Panc1 (cell line): Measurements from ENCODE around the gene TMEM87B. TPM values are rescaled to one million over a fixed set of nuclear protein-coding genes. Genes with fewer than 3 reads are reported as not detected.
A peak's percentile ranks its signal among the peaks of the same experiment; 100 is the strongest.

Source experiments
- ATAC-seq: fragments of 200-7000 bp; cut with Tn5 transposase; 2 replicates; pipeline ENCODE4 v1.9.1; 2020; ENCODE audit warnings: mild to moderate bottlenecking, moderate library complexity
- BruUV-seq: library from RNA; stranded (reverse); fragments of 400-500 nt; replicated peaks from 2 replicates; lab custom pipeline; 2021; lab: Mats Ljungman, UMichigan
- CTCF ChIA-PET: fragments of 300-600 bp; sonication (Branson Sonifier 250); formaldehyde crosslinking; loops from one replicate; lab custom pipeline; 2022; ENCODE audit warnings: antibody characterized with exemption; lab: Charles Lee
- POLR2A ChIA-PET: fragments of 300-600 bp; sonication (Branson Sonifier 250); formaldehyde crosslinking; loops from one replicate; lab custom pipeline; 2022; ENCODE audit warnings: antibody characterized with exemption; lab: Charles Lee
- DNase-seq: peaks from one replicate; pipeline ENCODE4 v3.0.0-alpha.2; 2010; ENCODE audit warnings: low read depth, low spot score
- H3K27ac ChIP-seq: 2 replicates; pipeline ENCODE4 v1.5.1; 2011; ENCODE audit warnings: mild to moderate bottlenecking, low read length, inconsistent platforms
- H3K27me3 ChIP-seq: fragments of 200-500 bp; sonication (Bioruptor generic); 2 replicates; pipeline ENCODE4 v1.6.0; 2014; ENCODE audit warnings: low read length, inconsistent platforms; ENCODE audit not compliant: control insufficient read depth, insufficient read depth
- H3K36me3 ChIP-seq: fragments of 200-500 bp; sonication (Bioruptor generic); 2 replicates; pipeline ENCODE4 v1.5.1; 2014; ENCODE audit warnings: inconsistent platforms, mild to moderate bottlenecking, low read length, moderate library complexity; ENCODE audit not compliant: control insufficient read depth, insufficient read depth
- H3K4me1 ChIP-seq: 2 replicates; pipeline ENCODE4 v1.5.1; 2011; ENCODE audit warnings: inconsistent platforms, mild to moderate bottlenecking, low read length, moderate library complexity; ENCODE audit not compliant: control insufficient read depth, insufficient read depth
- H3K4me3 ChIP-seq, 2 experiments: 2 replicates each; pipeline ENCODE4 v1.5.1; 2011 to 2012; ENCODE audit warnings: low read depth in 2 of 2, low read length in 2 of 2, mild to moderate bottlenecking in 2 of 2, inconsistent platforms in 1 of 2, moderate library complexity in 1 of 2
- H3K9me3 ChIP-seq: fragments of 200-500 bp; sonication (Bioruptor generic); 2 replicates; pipeline ENCODE4 v1.5.1; 2014; ENCODE audit warnings: low read depth, mild to moderate bottlenecking, inconsistent platforms, low read length, moderate library complexity; ENCODE audit not compliant: control insufficient read depth, insufficient read depth
- CTCF ChIP-seq: fragments of 450-650 bp; IDR thresholded peaks from 2 replicates; pipeline ENCODE4 v1.5.1; 2017; ENCODE audit warnings: mild to moderate bottlenecking
- POLR2AphosphoS5 ChIP-seq: IDR thresholded peaks from 2 replicates; pipeline ENCODE4 v1.6.1; 2012; ENCODE audit warnings: mild to moderate bottlenecking, low read depth, low read length, moderate library complexity
- REST ChIP-seq, 2 experiments: IDR thresholded peaks; 2 replicates each; pipeline ENCODE4 v1.6.1; 2011 to 2012; ENCODE audit warnings: low read depth in 2 of 2, control low read depth in 1 of 2, low read length in 1 of 2, mild to moderate bottlenecking in 1 of 2, moderate library complexity in 1 of 2; ENCODE audit not compliant: insufficient read depth in 1 of 2
- SIN3A ChIP-seq: IDR thresholded peaks from 2 replicates; pipeline ENCODE4 v1.6.1; 2012; ENCODE audit warnings: low read depth, mild to moderate bottlenecking, low read length, moderate library complexity, borderline replicate concordance; ENCODE audit not compliant: insufficient read depth
- TCF7L2 ChIP-seq: IDR thresholded peaks from 2 replicates; pipeline ENCODE4 v1.6.1; 2011; ENCODE audit warnings: mild to moderate bottlenecking, low read depth, low read length, inconsistent platforms
- in situ Hi-C: cut with HindIII; loops from 2 replicates; pipeline ENCODE4 v1.10.0; 2016; ENCODE audit warnings: low sequenced_read_pairs, low pct_unique_long_range_greater_than_20kb
- intact Hi-C: fragments of 100-400 bp; cut with micrococcal nuclease; formaldehyde crosslinking; loops from one replicate; pipeline ENCODE4 v1.10.0; 2022; ENCODE audit not compliant: unreplicated experiment
- total RNA-seq: library from RNA; stranded (reverse); gene quantifications from one replicate; pipeline ENCODE4 v1.2.1, GENCODE V29; 2021; ENCODE audit not compliant: unreplicated experiment

The TMEM87B gene
- total RNA-seq, 1 experiment from 2014 or later, result 22.8 TPM

- ChIA-PET POLR2A (no interaction called here), CTCF (no interaction called here)
- ATAC-seq, result 0 out of 2 replicates have a peak, but pooled peaks have one; percentile 53
- Histone ChIP-seq H3K27ac (no peak overlapping the region), H3K27me3 (no peaks in the 10 kb centered on the region), H3K4me3 (no peak overlapping the region), H3K9me3 (no peaks in the 10 kb centered on the region), H3K4me1 (peaks cover 7% of the 10 kb centered on the region; the same call in 1 of the 2 replicates), H3K36me3 (no peaks in the 10 kb centered on the region)
- DNase-seq, result no peak
- intact Hi-C loops (no loop called here), in situ Hi-C loops (no loop called here)
- no peak for TF ChIP-seq CTCF
- no peak for TF ChIP-seq SIN3A
- TF ChIP-seq TCF7L2, result no peak
- no peak for TF ChIP-seq REST (IDR thresholded peaks at IDR 0.05; ENCODE audit: insufficient read depth in 1 of 2, low read depth in 2 of 2, low read length in 1 of 2)
- no peak for TF ChIP-seq POLR2AphosphoS5
- BruUV-seq, result no TSS peak
Measured at GRCh38 chr2:112031473-112032223, 23.4 kb upstream of the TMEM87B start.

GRCh38 chr2:112032224-112032586 lies 22.9 kb upstream of the TMEM87B start:
- H3K9me3 ChIP-seq, result no peaks in the 10 kb centered on the region
- DNase-seq (no peak), ATAC-seq (no peak; the same call in 1 of the 2 replicates)
- no peak overlapping the region for H3K27ac ChIP-seq
- H3K4me3 ChIP-seq, result no peak overlapping the region
- intact Hi-C loops, result no loop called here
- POLR2A ChIA-PET, result no interaction called here
- BruUV-seq, result no TSS peak
- no peaks in the 10 kb centered on the region for H3K36me3 ChIP-seq
- in situ Hi-C loops, result no loop called here
- CTCF ChIA-PET, result interaction anchor here (1.0 kb wide), 1 partner anchor 17 kb away, joined by 3 read pairs; no protein-coding TSS in a partner anchor
- H3K4me1 ChIP-seq, result peaks cover 7% of the 10 kb centered on the region; the same call in 1 of the 2 replicates
- no peaks in the 10 kb centered on the region for H3K27me3 ChIP-seq
- no peak for TF ChIP-seq CTCF
- TF ChIP-seq REST (IDR thresholded peaks at IDR 0.05; ENCODE audit: insufficient read depth in 1 of 2, low read depth in 2 of 2, low read length in 1 of 2), result no peak
- no peak for TF ChIP-seq POLR2AphosphoS5
- TF ChIP-seq SIN3A, result no peak
- no peak for TF ChIP-seq TCF7L2
